Measurements from ENCODE around the gene FZR1.

The FZR1 gene

GRCh38 chr19:3535563-3535965 lies 29.5 kb downstream of the FZR1 start:
- no CpG with 5 or more reads among the region's 14 CpGs for WGBS (ENCODE audit: extremely low coverage, insufficient coverage, insufficient read length)
- no peak overlapping the region for H3K14ac ChIP-seq (ENCODE audit: low read length)
- no peaks in the 10 kb centered on the region for H3K27me3 ChIP-seq (ENCODE audit: insufficient read depth, low read length)
- peaks cover 77% of the 10 kb centered on the region in 2 experiments for H3K36me3 ChIP-seq (ENCODE audit: control insufficient read depth in 1 of 2, insufficient read depth in 2 of 2, low read length in 2 of 2)
- no peak overlapping the region for H3K4me3 ChIP-seq (ENCODE audit: low read depth, low read length)
- no peak overlapping the region for H3K27ac ChIP-seq (ENCODE audit: low read depth, low read length)
- no peak overlapping the region for H2BK12ac ChIP-seq (ENCODE audit: low read length)
- no peak overlapping the region for H4K91ac ChIP-seq (ENCODE audit: low read depth, low read length)
- no peaks in the 10 kb centered on the region for H3K9me3 ChIP-seq (ENCODE audit: insufficient read depth, low read depth, low read length)
- no peak overlapping the region for H3K23ac ChIP-seq (ENCODE audit: low read length)
- H3K18ac ChIP-seq (ENCODE audit: low read length), result no peak overlapping the region
- no peak overlapping the region for H2AK5ac ChIP-seq (ENCODE audit: low read length)
- H3K9ac ChIP-seq (ENCODE audit: low read length), result no peak overlapping the region
- no peak overlapping the region for H2BK5ac ChIP-seq (ENCODE audit: low read depth, low read length, poor library complexity)
- H3K4ac ChIP-seq (ENCODE audit: low read depth, low read length), result no peak overlapping the region
- no peak overlapping the region for H4K12ac ChIP-seq (ENCODE audit: low read depth, low read length)
- DNase-seq, result no peak
- H4K8ac ChIP-seq (ENCODE audit: low read depth, low read length), result no peak overlapping the region
- no peak overlapping the region for H3K4me2 ChIP-seq (ENCODE audit: low read length)
- no peaks in the 10 kb centered on the region for H3K79me1 ChIP-seq (ENCODE audit: low read length)
- H2BK120ac ChIP-seq (ENCODE audit: insufficient read depth, low read length, poor library complexity), result no peak overlapping the region
- no peaks in the 10 kb centered on the region for H3K79me2 ChIP-seq (ENCODE audit: control insufficient read depth, insufficient read depth, low read length, poor library complexity)
- H3K4me1 ChIP-seq (ENCODE audit: control insufficient read depth in 1 of 2, insufficient read depth in 2 of 2, low read length in 2 of 2), result peaks cover 2 to 11% of the 10 kb centered on the region in 2 experiments
- no peak overlapping the region for H2AFZ ChIP-seq (ENCODE audit: insufficient read depth, low read length, poor library complexity)

DNA sequence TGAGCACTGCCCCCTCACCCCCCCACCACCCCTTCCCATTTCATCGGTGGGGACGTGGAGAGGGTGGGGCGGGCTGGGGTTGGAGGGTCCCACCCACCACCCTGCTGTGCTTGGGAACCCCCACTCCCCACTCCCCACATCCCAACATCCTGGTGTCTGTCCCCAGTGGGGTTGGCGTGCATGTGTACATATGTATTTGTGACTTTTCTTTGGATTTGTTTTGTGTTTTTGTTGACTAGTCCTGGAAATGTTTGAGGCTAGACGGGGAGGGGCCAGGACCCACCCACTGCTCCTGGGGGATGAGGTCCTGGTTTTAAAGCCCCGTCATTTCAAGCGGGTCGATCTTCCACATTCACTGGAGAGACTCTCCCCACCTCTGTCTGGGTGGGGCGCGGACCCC lies 29.9 kb downstream of the FZR1 start:
- Histone ChIP-seq H2BK12ac (ENCODE audit: low read length) (no peak overlapping the region), H4K91ac (ENCODE audit: low read depth, low read length) (no peak overlapping the region), H3K9me3 (ENCODE audit: insufficient read depth, low read depth, low read length) (no peaks in the 10 kb centered on the region), H3K27me3 (ENCODE audit: insufficient read depth, low read length) (no peaks in the 10 kb centered on the region), H3K4me3 (ENCODE audit: low read depth, low read length) (no peak overlapping the region), H2AK5ac (ENCODE audit: low read length) (no peak overlapping the region), H3K23ac (ENCODE audit: low read length) (no peak overlapping the region), H3K36me3 (ENCODE audit: control insufficient read depth in 1 of 2, insufficient read depth in 2 of 2, low read length in 2 of 2) (peaks cover 72% of the 10 kb centered on the region in 2 experiments), H3K4me2 (ENCODE audit: low read length) (no peak overlapping the region), H3K14ac (ENCODE audit: low read length) (no peak overlapping the region), H2BK5ac (ENCODE audit: low read depth, low read length, poor library complexity) (no peak overlapping the region), H3K27ac (ENCODE audit: low read depth, low read length) (no peak overlapping the region), H3K4me1 (ENCODE audit: control insufficient read depth in 1 of 2, insufficient read depth in 2 of 2, low read length in 2 of 2) (peaks cover 2 to 11% of the 10 kb centered on the region in 2 experiments), H4K8ac (ENCODE audit: low read depth, low read length) (no peak overlapping the region), H3K18ac (ENCODE audit: low read length) (no peak overlapping the region), H3K4ac (ENCODE audit: low read depth, low read length) (no peak overlapping the region), H4K12ac (ENCODE audit: low read depth, low read length) (no peak overlapping the region), H3K79me2 (ENCODE audit: control insufficient read depth, insufficient read depth, low read length, poor library complexity) (no peaks in the 10 kb centered on the region), H2AFZ (ENCODE audit: insufficient read depth, low read length, poor library complexity) (no peak overlapping the region), H2BK120ac (ENCODE audit: insufficient read depth, low read length, poor library complexity) (no peak overlapping the region), H3K79me1 (ENCODE audit: low read length) (no peaks in the 10 kb centered on the region), H3K9ac (ENCODE audit: low read length) (no peak overlapping the region)
- DNase-seq, result no peak
- WGBS (ENCODE audit: extremely low coverage, insufficient coverage, insufficient read length), result no CpG with 5 or more reads among the region's 10 CpGs

GRCh38 chr19:3536429-3537100 lies 30.5 kb downstream of the FZR1 start:
- H3K27me3 ChIP-seq (ENCODE audit: insufficient read depth, low read length), result no peaks in the 10 kb centered on the region
- H4K91ac ChIP-seq (ENCODE audit: low read depth, low read length), result no peak overlapping the region
- H3K9ac ChIP-seq (ENCODE audit: low read length), result no peak overlapping the region
- no peaks in the 10 kb centered on the region for H3K79me1 ChIP-seq (ENCODE audit: low read length)
- H2AFZ ChIP-seq (ENCODE audit: insufficient read depth, low read length, poor library complexity), result no peak overlapping the region
- WGBS (ENCODE audit: extremely low coverage, insufficient coverage, insufficient read length), result no CpG with 5 or more reads among the region's 27 CpGs
- no peak overlapping the region for H3K14ac ChIP-seq (ENCODE audit: low read length)
- H3K18ac ChIP-seq (ENCODE audit: low read length), result no peak overlapping the region
- H3K9me3 ChIP-seq (ENCODE audit: insufficient read depth, low read depth, low read length), result no peaks in the 10 kb centered on the region
- no peak overlapping the region for H4K12ac ChIP-seq (ENCODE audit: low read depth, low read length)
- peaks cover 2 to 11% of the 10 kb centered on the region in 2 experiments for H3K4me1 ChIP-seq (ENCODE audit: control insufficient read depth in 1 of 2, insufficient read depth in 2 of 2, low read length in 2 of 2)
- no peak overlapping the region for H2BK120ac ChIP-seq (ENCODE audit: insufficient read depth, low read length, poor library complexity)
- H3K4ac ChIP-seq (ENCODE audit: low read depth, low read length), result no peak overlapping the region
- H2BK12ac ChIP-seq (ENCODE audit: low read length), result no peak overlapping the region
- DNase-seq, result no peak
- H3K4me2 ChIP-seq (ENCODE audit: low read length), result no peak overlapping the region
- H3K27ac ChIP-seq (ENCODE audit: low read depth, low read length), result peak overlapping the region; percentile 17
- H2AK5ac ChIP-seq (ENCODE audit: low read length), result no peak overlapping the region
- H2BK5ac ChIP-seq (ENCODE audit: low read depth, low read length, poor library complexity), result no peak overlapping the region
- peaks cover 67 to 68% of the 10 kb centered on the region in 2 experiments for H3K36me3 ChIP-seq (ENCODE audit: control insufficient read depth in 1 of 2, insufficient read depth in 2 of 2, low read length in 2 of 2)
- H3K23ac ChIP-seq (ENCODE audit: low read length), result no peak overlapping the region
- no peak overlapping the region for H3K4me3 ChIP-seq (ENCODE audit: low read depth, low read length)
- H4K8ac ChIP-seq (ENCODE audit: low read depth, low read length), result no peak overlapping the region
- H3K79me2 ChIP-seq (ENCODE audit: control insufficient read depth, insufficient read depth, low read length, poor library complexity), result no peaks in the 10 kb centered on the region

GRCh38 chr19:3537101-3537437 lies 31.0 kb downstream of the FZR1 start:
- no peak overlapping the region for H3K9ac ChIP-seq (ENCODE audit: low read length)
- no peak overlapping the region for H2BK12ac ChIP-seq (ENCODE audit: low read length)
- no peak overlapping the region for H2BK120ac ChIP-seq (ENCODE audit: insufficient read depth, low read length, poor library complexity)
- no peaks in the 10 kb centered on the region for H3K79me1 ChIP-seq (ENCODE audit: low read length)
- H3K9me3 ChIP-seq (ENCODE audit: insufficient read depth, low read depth, low read length), result no peaks in the 10 kb centered on the region
- H3K23ac ChIP-seq (ENCODE audit: low read length), result no peak overlapping the region
- no peak overlapping the region for H3K4ac ChIP-seq (ENCODE audit: low read depth, low read length)
- peaks cover 64% of the 10 kb centered on the region in 2 experiments for H3K36me3 ChIP-seq (ENCODE audit: control insufficient read depth in 1 of 2, insufficient read depth in 2 of 2, low read length in 2 of 2)
- peaks cover 2 to 11% of the 10 kb centered on the region in 2 experiments for H3K4me1 ChIP-seq (ENCODE audit: control insufficient read depth in 1 of 2, insufficient read depth in 2 of 2, low read length in 2 of 2)
- DNase-seq, result no peak
- H3K4me2 ChIP-seq (ENCODE audit: low read length), result no peak overlapping the region
- no peak overlapping the region for H3K4me3 ChIP-seq (ENCODE audit: low read depth, low read length)
- H3K14ac ChIP-seq (ENCODE audit: low read length), result no peak overlapping the region
- H3K27me3 ChIP-seq (ENCODE audit: insufficient read depth, low read length), result no peaks in the 10 kb centered on the region
- H3K79me2 ChIP-seq (ENCODE audit: control insufficient read depth, insufficient read depth, low read length, poor library complexity), result no peaks in the 10 kb centered on the region
- H3K27ac ChIP-seq (ENCODE audit: low read depth, low read length), result peak overlapping the region; percentile 17
- H4K12ac ChIP-seq (ENCODE audit: low read depth, low read length), result peak overlapping the region; percentile 21
- no CpG with 5 or more reads among the region's 13 CpGs for WGBS (ENCODE audit: extremely low coverage, insufficient coverage, insufficient read length)
- H2AFZ ChIP-seq (ENCODE audit: insufficient read depth, low read length, poor library complexity), result no peak overlapping the region
- no peak overlapping the region for H4K8ac ChIP-seq (ENCODE audit: low read depth, low read length)
- no peak overlapping the region for H2AK5ac ChIP-seq (ENCODE audit: low read length)
- no peak overlapping the region for H3K18ac ChIP-seq (ENCODE audit: low read length)
- no peak overlapping the region for H2BK5ac ChIP-seq (ENCODE audit: low read depth, low read length, poor library complexity)
- H4K91ac ChIP-seq (ENCODE audit: low read depth, low read length), result no peak overlapping the region
